ENCODE measurements around the gene INPP5A.

The INPP5A gene

GRCh38 chr10:132659206-132660091 is 121.9 kb downstream of the INPP5A start:
- no peaks in the 10 kb centered on the region for H3K4me1 ChIP-seq (ENCODE audit: control extremely low read depth in 1 of 4, control insufficient read depth in 4 of 4, insufficient read depth in 4 of 4, low read length in 3 of 4)
- H3K4me3 ChIP-seq (ENCODE audit: control insufficient read depth in 1 of 7, extremely low read depth in 1 of 7, insufficient read depth in 4 of 7, low read depth in 2 of 7, low read length in 6 of 7) = no peak overlapping the region
- 97% methylated on average over 33 of the region's 35 CpGs for WGBS (ENCODE audit: insufficient coverage)
- no peaks in the 10 kb centered on the region for H3K27me3 ChIP-seq (replicated peaks in 2 of 5; ENCODE audit: control insufficient read depth in 4 of 5, insufficient read depth in 5 of 5, low read length in 4 of 5)
- DNase-seq = no peak
- ChIA-PET CTCF (no interaction called here), POLR2A (no interaction called here)
- H3K27ac ChIP-seq (ENCODE audit: insufficient read depth in 1 of 2, low read depth in 1 of 2, low read length in 2 of 2, poor library complexity in 1 of 2, severe bottlenecking in 2 of 2) = no peak overlapping the region
- peaks cover 10 to 44% (median 24%) of the 10 kb centered on the region in 4 experiments for H3K36me3 ChIP-seq (ENCODE audit: control insufficient read depth in 4 of 4, insufficient read depth in 4 of 4, low read length in 3 of 4)
- H3K9me3 ChIP-seq (ENCODE audit: control extremely low read depth in 1 of 5, control insufficient read depth in 4 of 5, insufficient read depth in 2 of 5, low read depth in 1 of 5, low read length in 4 of 5) = peaks cover 0 to 9% (median 3%) of the 10 kb centered on the region in 5 experiments

- DNase-seq = no peak
- POLR2A ChIA-PET = no interaction called here
- no peak overlapping the region for H3K27ac ChIP-seq (ENCODE audit: insufficient read depth in 1 of 2, low read depth in 1 of 2, low read length in 2 of 2, poor library complexity in 1 of 2, severe bottlenecking in 2 of 2)
Observed at GRCh38 chr10:132660385-132660784, 122.8 kb downstream of the INPP5A start.

GRCh38 chr10:132662186-132662920 is 124.8 kb downstream of the INPP5A start:
- no peak overlapping the region for H3K27ac ChIP-seq (ENCODE audit: insufficient read depth in 1 of 2, low read depth in 1 of 2, low read length in 2 of 2, poor library complexity in 1 of 2, severe bottlenecking in 2 of 2)
- H3K4me1 ChIP-seq (ENCODE audit: control extremely low read depth in 1 of 4, control insufficient read depth in 4 of 4, insufficient read depth in 4 of 4, low read length in 3 of 4) = no peaks in the 10 kb centered on the region
- peaks cover 10 to 37% (median 17%) of the 10 kb centered on the region in 4 experiments for H3K36me3 ChIP-seq (ENCODE audit: control insufficient read depth in 4 of 4, insufficient read depth in 4 of 4, low read length in 3 of 4)
- ChIA-PET POLR2A (no interaction called here), CTCF (no interaction called here)
- DNase-seq = no peak
- no peaks in the 10 kb centered on the region for H3K27me3 ChIP-seq (replicated peaks in 2 of 5; ENCODE audit: control insufficient read depth in 4 of 5, insufficient read depth in 5 of 5, low read length in 4 of 5)
- H3K4me3 ChIP-seq (ENCODE audit: control insufficient read depth in 1 of 7, extremely low read depth in 1 of 7, insufficient read depth in 4 of 7, low read depth in 2 of 7, low read length in 6 of 7) = no peak overlapping the region
- peaks cover 0 to 9% (median 3%) of the 10 kb centered on the region in 5 experiments for H3K9me3 ChIP-seq (ENCODE audit: control extremely low read depth in 1 of 5, control insufficient read depth in 4 of 5, insufficient read depth in 2 of 5, low read depth in 1 of 5, low read length in 4 of 5)
- 95% methylated on average over 14 of the region's 19 CpGs for WGBS (ENCODE audit: insufficient coverage)

More at GRCh38 chr10:132660385-132660784, 122.8 kb downstream of the INPP5A start:
- CTCF ChIA-PET = no interaction called here
- Histone ChIP-seq H3K4me3 (ENCODE audit: control insufficient read depth in 1 of 7, extremely low read depth in 1 of 7, insufficient read depth in 4 of 7, low read depth in 2 of 7, low read length in 6 of 7) (no peak overlapping the region), H3K9me3 (ENCODE audit: control extremely low read depth in 1 of 5, control insufficient read depth in 4 of 5, insufficient read depth in 2 of 5, low read depth in 1 of 5, low read length in 4 of 5) (peaks cover 0 to 9% (median 3%) of the 10 kb centered on the region in 5 experiments), H3K27me3 (replicated peaks in 2 of 5; ENCODE audit: control insufficient read depth in 4 of 5, insufficient read depth in 5 of 5, low read length in 4 of 5) (no peaks in the 10 kb centered on the region), H3K4me1 (ENCODE audit: control extremely low read depth in 1 of 4, control insufficient read depth in 4 of 4, insufficient read depth in 4 of 4, low read length in 3 of 4) (no peaks in the 10 kb centered on the region), H3K36me3 (ENCODE audit: control insufficient read depth in 4 of 4, insufficient read depth in 4 of 4, low read length in 3 of 4) (peaks cover 10 to 42% (median 23%) of the 10 kb centered on the region in 4 experiments)
- 96% methylated on average over 3 of the region's 3 CpGs for WGBS (ENCODE audit: insufficient coverage)

DNA sequence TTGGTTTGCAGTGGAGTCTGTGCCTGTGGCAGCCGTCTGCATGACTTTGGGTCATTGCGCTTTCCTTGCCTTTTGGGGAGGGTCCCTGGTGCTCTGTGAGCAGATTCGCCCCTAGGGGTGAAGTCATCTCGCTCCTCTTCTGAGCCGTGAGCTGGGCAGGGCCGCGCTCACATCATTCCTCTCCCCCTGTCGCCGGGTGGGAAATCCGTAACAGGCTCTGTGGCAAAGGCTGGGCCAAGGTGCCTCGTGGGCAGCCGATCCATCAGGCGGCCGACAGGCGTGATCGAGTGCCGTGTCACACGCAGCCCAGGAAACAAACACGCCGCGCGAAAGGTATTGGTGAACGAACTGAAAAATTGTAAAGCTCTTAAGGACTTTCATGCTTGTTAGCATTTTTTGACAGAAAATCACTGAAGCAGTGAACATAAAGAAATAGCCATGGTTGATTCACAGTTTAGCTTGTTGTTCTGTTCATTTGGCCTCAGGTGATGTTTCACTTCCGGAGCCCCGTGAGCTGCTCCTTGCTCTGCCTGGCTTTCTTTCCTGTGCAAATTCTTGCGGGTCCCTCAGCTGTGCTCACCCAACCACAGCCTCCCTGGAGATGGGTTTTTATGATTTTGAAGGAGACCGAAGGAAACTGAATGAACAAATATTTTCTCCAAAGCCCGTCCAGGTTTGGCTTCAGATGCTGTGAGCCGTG is 126.2 kb downstream of the INPP5A start:
- no peaks in the 10 kb centered on the region for H3K4me1 ChIP-seq (ENCODE audit: control extremely low read depth in 1 of 4, control insufficient read depth in 4 of 4, insufficient read depth in 4 of 4, low read length in 3 of 4)
- peaks cover 0 to 9% (median 3%) of the 10 kb centered on the region in 5 experiments for H3K9me3 ChIP-seq (ENCODE audit: control extremely low read depth in 1 of 5, control insufficient read depth in 4 of 5, insufficient read depth in 2 of 5, low read depth in 1 of 5, low read length in 4 of 5)
- H3K27ac ChIP-seq (ENCODE audit: insufficient read depth in 1 of 2, low read depth in 1 of 2, low read length in 2 of 2, poor library complexity in 1 of 2, severe bottlenecking in 2 of 2) = no peak overlapping the region
- WGBS (ENCODE audit: insufficient coverage) = 95% methylated on average over 29 of the region's 29 CpGs
- H3K4me3 ChIP-seq (ENCODE audit: control insufficient read depth in 1 of 7, extremely low read depth in 1 of 7, insufficient read depth in 4 of 7, low read depth in 2 of 7, low read length in 6 of 7) = no peak overlapping the region
- CTCF ChIA-PET = no interaction called here
- H3K36me3 ChIP-seq (ENCODE audit: control insufficient read depth in 4 of 4, insufficient read depth in 4 of 4, low read length in 3 of 4) = peaks cover 9 to 35% (median 16%) of the 10 kb centered on the region in 4 experiments
- POLR2A ChIA-PET = no interaction called here
- H3K27me3 ChIP-seq (replicated peaks in 2 of 5; ENCODE audit: control insufficient read depth in 4 of 5, insufficient read depth in 5 of 5, low read length in 4 of 5) = no peaks in the 10 kb centered on the region
- no peak for DNase-seq

GRCh38 chr10:132664407-132664806 is 126.8 kb downstream of the INPP5A start:
- ChIA-PET CTCF (no interaction called here), POLR2A (no interaction called here)
- no peaks in the 10 kb centered on the region for H3K4me1 ChIP-seq (ENCODE audit: control extremely low read depth in 1 of 4, control insufficient read depth in 4 of 4, insufficient read depth in 4 of 4, low read length in 3 of 4)
- no peak overlapping the region for H3K27ac ChIP-seq (ENCODE audit: insufficient read depth in 1 of 2, low read depth in 1 of 2, low read length in 2 of 2, poor library complexity in 1 of 2, severe bottlenecking in 2 of 2)
- no peaks in the 10 kb centered on the region for H3K27me3 ChIP-seq (replicated peaks in 2 of 5; ENCODE audit: control insufficient read depth in 4 of 5, insufficient read depth in 5 of 5, low read length in 4 of 5)
- no peak overlapping the region for H3K4me3 ChIP-seq (ENCODE audit: control insufficient read depth in 1 of 7, extremely low read depth in 1 of 7, insufficient read depth in 4 of 7, low read depth in 2 of 7, low read length in 6 of 7)
- H3K36me3 ChIP-seq (ENCODE audit: control insufficient read depth in 4 of 4, insufficient read depth in 4 of 4, low read length in 3 of 4) = peaks cover 4 to 29% (median 16%) of the 10 kb centered on the region in 4 experiments
- 98% methylated on average over 6 of the region's 6 CpGs for WGBS (ENCODE audit: insufficient coverage)
- H3K9me3 ChIP-seq (ENCODE audit: control extremely low read depth in 1 of 5, control insufficient read depth in 4 of 5, insufficient read depth in 2 of 5, low read depth in 1 of 5, low read length in 4 of 5) = peaks cover 0 to 9% (median 3%) of the 10 kb centered on the region in 5 experiments
- DNase-seq = no peak

DNA sequence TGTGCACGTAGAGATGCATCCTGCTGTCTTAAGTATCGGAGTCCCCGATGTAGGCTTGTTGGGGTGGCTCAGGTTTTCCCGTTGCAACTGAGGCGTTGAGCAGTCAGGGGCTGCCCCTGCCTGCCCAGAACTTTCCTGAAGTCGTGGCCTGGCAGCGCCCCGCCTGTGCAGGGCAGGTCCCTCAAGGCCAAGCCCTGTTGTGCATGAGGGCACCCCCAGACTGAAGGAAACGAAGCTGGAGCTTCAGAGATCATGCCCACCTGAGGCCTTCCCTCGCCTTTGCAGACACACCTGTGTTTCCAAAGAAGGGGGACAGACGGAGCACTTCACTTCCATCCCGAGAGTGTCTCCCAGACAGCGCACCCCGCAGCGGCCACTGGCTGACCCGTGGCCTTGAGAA is 127.3 kb downstream of the INPP5A start:
- no peaks in the 10 kb centered on the region for H3K27me3 ChIP-seq (replicated peaks in 2 of 5; ENCODE audit: control insufficient read depth in 4 of 5, insufficient read depth in 5 of 5, low read length in 4 of 5)
- 97% methylated on average over 16 of the region's 16 CpGs for WGBS (ENCODE audit: insufficient coverage)
- no peak overlapping the region for H3K27ac ChIP-seq (ENCODE audit: insufficient read depth in 1 of 2, low read depth in 1 of 2, low read length in 2 of 2, poor library complexity in 1 of 2, severe bottlenecking in 2 of 2)
- peaks cover 0 to 25% (median 13%) of the 10 kb centered on the region in 4 experiments for H3K36me3 ChIP-seq (ENCODE audit: control insufficient read depth in 4 of 4, insufficient read depth in 4 of 4, low read length in 3 of 4)
- CTCF ChIA-PET = no interaction called here
- POLR2A ChIA-PET = no interaction called here
- DNase-seq = no peak
- no peak overlapping the region for H3K4me3 ChIP-seq (ENCODE audit: control insufficient read depth in 1 of 7, extremely low read depth in 1 of 7, insufficient read depth in 4 of 7, low read depth in 2 of 7, low read length in 6 of 7)
- H3K9me3 ChIP-seq (ENCODE audit: control extremely low read depth in 1 of 5, control insufficient read depth in 4 of 5, insufficient read depth in 2 of 5, low read depth in 1 of 5, low read length in 4 of 5) = peaks cover 0 to 9% (median 3%) of the 10 kb centered on the region in 5 experiments
- no peaks in the 10 kb centered on the region for H3K4me1 ChIP-seq (ENCODE audit: control extremely low read depth in 1 of 4, control insufficient read depth in 4 of 4, insufficient read depth in 4 of 4, low read length in 3 of 4)

Data from common myeloid progenitor, CD34-positive (primary cell).